Erythroblast (primary cell): ENCODE measurements around the gene FNDC3A.

Experiments
- GATA1 ChIP-seq: IDR thresholded peaks from 2 replicates; pipeline ENCODE4 v1.6.1; 2011; ENCODE audit warnings: low read depth, mild to moderate bottlenecking, control low read depth, low read length, moderate library complexity
- POLR2A ChIP-seq: IDR thresholded peaks from 2 replicates; pipeline ENCODE4 v1.6.1; 2011; ENCODE audit warnings: mild to moderate bottlenecking, low read length

DNA sequence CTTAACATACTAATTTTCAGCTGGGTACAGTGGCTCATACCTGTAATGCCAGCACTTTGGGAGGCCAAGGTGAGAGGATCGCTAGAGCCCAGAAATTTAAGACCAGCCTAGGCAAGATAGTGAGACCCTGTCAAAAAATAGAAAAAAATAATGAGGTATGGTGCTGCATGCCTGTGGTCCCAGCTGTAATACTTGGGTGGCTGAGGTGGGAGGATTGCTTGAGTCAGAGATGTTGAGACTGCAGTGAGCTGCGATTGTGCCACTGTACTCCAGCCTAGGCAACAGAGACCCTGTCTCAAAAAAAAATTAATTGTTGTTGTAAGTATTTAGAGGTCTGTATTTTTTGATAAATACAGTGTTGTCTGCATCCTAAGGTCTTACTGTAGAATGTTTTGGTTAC, 66.8 kb downstream of the FNDC3A start:
- TF ChIP-seq POLR2A (no peak), GATA1 (no peak)
